Lower leg skin (tissue), 4 donors: ENCODE measurements around the gene STYXL2. TPM values are rescaled to one million over a fixed set of nuclear protein-coding genes. Genes with fewer than 3 reads are reported as not detected.

Source experiments
- DNase-seq, 2 donors: peaks; one replicate each; pipeline ENCODE4 v3.0.0-alpha.2; 2019; ENCODE audit warnings: low spot score in 2 of 2
- H3K4me3 ChIP-seq: fragments of 200-600 bp; sonication (generic); 2 replicates; pipeline ENCODE4 v1.5.1; 2017; ENCODE audit warnings: mild to moderate bottlenecking, low read depth; ENCODE audit not compliant: poor library complexity, severe bottlenecking
- POLR2A ChIP-seq, 2 donors: fragments of 450-650 bp; IDR thresholded peaks; one replicate each; pipeline ENCODE4 v1.6.1; 2016 to 2017; ENCODE audit warnings: antibody characterized with exemption in 2 of 2, mild to moderate bottlenecking in 1 of 2, moderate library complexity in 1 of 2
- WGBS, 2 donors: methylation state at CpG; one replicate each; pipeline ENCODE4 v1.1.5; 2018; 5-methylcytosine and 5-hydroxymethylcytosine counted together
- intact Hi-C: fragments of 100-400 bp; cut with DNase I; formaldehyde crosslinking; loops from one replicate; pipeline ENCODE4 v1.15.0; 2023; ENCODE audit warnings: low total_unique reads
- total RNA-seq, 4 donors: library from RNA; depleted of rRNA; stranded (reverse); fragments of >200 nt; gene quantifications; one replicate each; pipeline ENCODE4 v1.1.0, GENCODE V29; 2016
- TF ChIP-seq, protein P1 (sequence below), 3 donors: fragments of 450-650 bp; IDR thresholded peaks; one replicate each; pipeline ENCODE4 v1.5.1; 2016; ENCODE audit warnings: antibody characterized with exemption in 3 of 3, mild to moderate bottlenecking in 3 of 3, moderate library complexity in 2 of 3

Gene STYXL2
- total RNA-seq, 4 donors from 2014 or later = not detected

DNA sequence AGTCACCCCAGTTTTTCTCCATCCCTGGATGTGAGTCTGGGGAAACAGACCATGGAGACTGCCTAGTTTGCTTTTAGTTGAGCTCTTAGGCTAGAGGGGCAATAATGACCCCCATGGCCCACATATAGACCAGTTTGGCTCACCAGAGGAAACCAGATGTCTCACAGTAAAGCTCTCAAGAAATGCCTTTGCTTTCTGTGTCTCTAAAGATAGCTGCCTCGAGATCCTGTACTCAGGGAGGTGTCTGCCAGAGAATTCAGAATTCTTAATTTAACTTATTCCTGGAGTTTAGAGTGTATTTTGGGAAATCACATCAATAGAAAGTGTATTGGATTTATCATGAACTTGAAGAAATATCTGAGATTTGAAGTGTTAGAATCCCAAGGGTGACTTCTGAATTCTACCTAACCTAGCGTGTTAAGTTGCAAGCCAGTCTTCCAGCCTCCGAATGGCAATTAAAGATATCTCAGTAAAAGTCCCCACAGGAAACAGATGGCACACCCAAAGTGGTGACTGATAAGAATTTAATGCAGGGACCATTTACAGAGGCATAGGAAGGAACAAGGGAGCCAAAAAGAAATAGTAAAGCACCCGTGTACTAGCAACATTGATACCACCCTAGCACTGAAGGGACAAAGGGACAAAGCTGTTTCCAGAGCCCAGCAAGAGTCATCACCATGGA is 37.1 kb downstream of the STYXL2 start:
- no peak for DNase-seq
- intact Hi-C loops = no loop called here
- TF ChIP-seq, protein P1, sequence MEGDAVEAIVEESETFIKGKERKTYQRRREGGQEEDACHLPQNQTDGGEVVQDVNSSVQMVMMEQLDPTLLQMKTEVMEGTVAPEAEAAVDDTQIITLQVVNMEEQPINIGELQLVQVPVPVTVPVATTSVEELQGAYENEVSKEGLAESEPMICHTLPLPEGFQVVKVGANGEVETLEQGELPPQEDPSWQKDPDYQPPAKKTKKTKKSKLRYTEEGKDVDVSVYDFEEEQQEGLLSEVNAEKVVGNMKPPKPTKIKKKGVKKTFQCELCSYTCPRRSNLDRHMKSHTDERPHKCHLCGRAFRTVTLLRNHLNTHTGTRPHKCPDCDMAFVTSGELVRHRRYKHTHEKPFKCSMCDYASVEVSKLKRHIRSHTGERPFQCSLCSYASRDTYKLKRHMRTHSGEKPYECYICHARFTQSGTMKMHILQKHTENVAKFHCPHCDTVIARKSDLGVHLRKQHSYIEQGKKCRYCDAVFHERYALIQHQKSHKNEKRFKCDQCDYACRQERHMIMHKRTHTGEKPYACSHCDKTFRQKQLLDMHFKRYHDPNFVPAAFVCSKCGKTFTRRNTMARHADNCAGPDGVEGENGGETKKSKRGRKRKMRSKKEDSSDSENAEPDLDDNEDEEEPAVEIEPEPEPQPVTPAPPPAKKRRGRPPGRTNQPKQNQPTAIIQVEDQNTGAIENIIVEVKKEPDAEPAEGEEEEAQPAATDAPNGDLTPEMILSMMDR (IDR thresholded peaks at IDR 0.05) = no peak
- TF ChIP-seq POLR2A (IDR thresholded peaks at IDR 0.05) = no peak
- WGBS, 2 donors = 75% methylated on average over 4 of the region's 4 CpGs
- H3K4me3 ChIP-seq = no peak overlapping the region

DNA sequence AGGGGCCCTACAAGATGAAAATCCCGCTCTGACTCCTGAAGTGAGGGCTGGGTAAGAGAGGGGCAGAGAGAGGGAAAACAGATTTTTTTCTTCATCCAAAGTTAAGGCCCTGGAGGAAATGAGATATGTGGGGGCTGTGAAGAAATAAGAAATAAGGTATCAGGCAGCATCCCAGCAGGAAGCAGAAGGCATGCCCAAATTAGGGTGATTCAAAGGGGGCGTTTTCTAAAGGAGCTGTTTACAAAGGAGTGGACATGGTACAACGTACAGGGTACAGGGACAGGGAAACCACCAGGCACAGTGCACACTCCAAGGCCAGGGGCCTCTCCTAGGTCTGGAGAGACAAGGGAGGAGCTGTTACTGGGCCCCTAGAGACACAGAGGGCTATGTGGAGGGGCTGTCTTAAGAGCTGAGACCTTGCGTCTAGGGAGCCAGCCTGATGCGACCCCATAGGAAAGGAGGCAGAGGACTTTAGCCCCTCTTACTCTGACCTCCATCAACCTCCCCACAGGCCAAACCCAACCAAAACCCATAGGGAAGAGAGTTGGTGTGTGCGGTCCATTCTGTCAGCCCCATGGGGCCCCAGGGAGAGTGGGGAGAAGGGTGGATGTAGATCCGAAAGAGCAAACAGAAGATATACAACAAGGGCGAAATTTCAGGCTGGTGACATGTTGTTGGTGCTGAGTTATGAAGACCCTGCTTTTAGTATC is 38.6 kb downstream of the STYXL2 start:
- WGBS, 2 donors = 82 to 85% methylated on average over 8 of the region's 8 CpGs
- intact Hi-C loops = no loop called here
- H3K4me3 ChIP-seq = no peak overlapping the region
- no peak for TF ChIP-seq POLR2A (IDR thresholded peaks at IDR 0.05)
- TF ChIP-seq, protein P1 (IDR thresholded peaks at IDR 0.05) = no peak
- DNase-seq = no peak

DNA sequence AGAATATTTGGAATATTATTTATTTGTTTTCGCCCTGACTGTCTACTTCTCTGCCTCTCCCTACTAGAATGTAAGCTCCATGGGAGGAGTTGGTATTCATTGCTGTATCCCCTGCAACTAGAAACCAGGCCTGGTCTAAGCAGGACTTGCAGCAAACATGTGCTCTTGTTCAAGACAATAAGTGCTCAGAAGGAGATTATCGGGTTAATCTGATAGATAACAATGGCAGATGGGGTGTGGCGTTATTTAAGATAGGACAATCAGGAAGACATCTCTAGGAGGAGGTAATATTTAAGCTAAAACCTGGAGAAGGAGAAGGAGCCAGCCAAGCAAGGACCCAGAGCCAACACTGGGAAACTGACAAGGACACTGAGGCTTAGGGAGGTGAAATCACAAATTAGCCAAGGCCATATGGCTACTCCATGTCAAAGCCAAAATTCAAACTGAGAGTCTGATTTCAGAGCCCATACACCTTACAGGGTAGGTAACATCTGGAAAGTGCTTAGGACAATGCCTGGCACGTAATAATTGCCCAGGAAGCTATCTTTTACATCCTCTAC is 41.5 kb downstream of the STYXL2 start:
- intact Hi-C loops = no loop called here

DNA sequence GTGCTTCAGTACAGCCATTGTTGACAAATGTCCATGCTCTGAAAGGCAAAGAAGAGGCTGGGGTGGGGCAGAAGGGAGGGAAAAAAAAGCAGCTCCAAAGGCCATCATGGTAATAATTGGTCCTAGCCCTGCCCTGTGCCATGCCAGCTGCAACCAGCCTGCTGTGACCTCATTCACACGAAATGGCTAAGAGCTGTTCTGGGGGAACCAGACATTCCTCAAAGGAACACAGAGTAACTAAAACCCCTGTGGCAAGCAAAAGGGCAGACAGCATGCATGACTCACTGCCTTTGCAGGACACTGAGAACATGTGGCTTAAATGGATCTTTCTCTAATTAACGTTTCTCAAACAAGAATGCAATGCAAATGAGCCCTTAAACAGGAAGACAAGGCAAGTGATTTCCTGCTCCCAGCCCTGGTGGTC is 42.3 kb downstream of the STYXL2 start:
- WGBS, 2 donors = 20 to 38% methylated on average over 2 of the region's 2 CpGs
- no peak overlapping the region for H3K4me3 ChIP-seq
- intact Hi-C loops = no loop called here
- no peak for TF ChIP-seq POLR2A (IDR thresholded peaks at IDR 0.05)
- TF ChIP-seq, protein P1 (IDR thresholded peaks at IDR 0.05) = no peak
- no peak for DNase-seq

More for the DNA sequence above, 41.5 kb downstream of the STYXL2 start:
- WGBS, 2 donors = 76 to 83% methylated on average over 4 of the region's 4 CpGs
- H3K4me3 ChIP-seq = no peak overlapping the region
- TF ChIP-seq, protein P1 (IDR thresholded peaks at IDR 0.05) = no peak
- no peak for TF ChIP-seq POLR2A (IDR thresholded peaks at IDR 0.05)
- DNase-seq = no peak

DNA sequence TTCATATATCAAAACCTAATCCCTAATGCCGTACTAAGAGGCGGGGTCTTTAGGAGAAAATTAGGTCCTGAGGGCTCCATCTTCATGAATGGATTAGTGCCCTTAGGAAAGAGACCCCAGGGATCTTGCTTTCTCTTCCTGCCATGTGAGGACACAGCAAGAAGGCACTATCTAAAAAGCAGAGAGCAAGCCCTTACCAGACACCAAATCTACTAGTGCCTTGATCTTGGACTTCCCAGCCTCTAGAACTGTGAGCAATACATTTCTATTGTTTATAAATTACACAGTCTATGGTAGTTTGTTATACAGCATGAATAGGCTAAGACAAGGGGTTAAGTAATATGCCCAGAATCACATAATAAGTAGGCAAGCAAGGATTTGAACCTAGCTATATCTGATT is 42.9 kb downstream of the STYXL2 start:
- TF ChIP-seq, protein P1 (IDR thresholded peaks at IDR 0.05) = no peak
- TF ChIP-seq POLR2A (IDR thresholded peaks at IDR 0.05) = no peak
- H3K4me3 ChIP-seq = no peak overlapping the region
- intact Hi-C loops = no loop called here
- DNase-seq = no peak
- 65 to 96% methylated on average over 2 of the region's 2 CpGs for WGBS, 2 donors
